ENCODE measurements around the gene E2F2. TPM values are rescaled to one million over a fixed set of nuclear protein-coding genes. Genes with fewer than 3 reads are reported as not detected.
A peak's percentile ranks its signal among the peaks of the same experiment; 100 is the strongest.

E2F2 gene
- total RNA-seq, 1 donor from 2014 or later = 2.9 TPM

GRCh38 chr1:23566304-23566703 is 35.3 kb upstream of the E2F2 start:
- peaks cover 29% of the 10 kb centered on the region for H3K4me1 ChIP-seq
- intact Hi-C loops (cut with DNase I) = no loop called here
- H3K4me3 ChIP-seq = no peak overlapping the region
- H3K27me3 ChIP-seq = no peaks in the 10 kb centered on the region
- TF ChIP-seq CTCF (IDR thresholded peaks at IDR 0.05) = no peak
- no peaks in the 10 kb centered on the region for H3K9me3 ChIP-seq
- no peak for DNase-seq (ENCODE audit: extremely low spot score in 2 of 2)
- H3K27ac ChIP-seq = no peak overlapping the region
- no peaks in the 10 kb centered on the region for H3K36me3 ChIP-seq

GRCh38 chr1:23565776-23566175 is 34.7 kb upstream of the E2F2 start:
- no peak for TF ChIP-seq CTCF (IDR thresholded peaks at IDR 0.05)
- TF ChIP-seq POLR2A (IDR thresholded peaks at IDR 0.05) = no peak
- no peak for TF ChIP-seq POLR2AphosphoS5 (IDR thresholded peaks at IDR 0.05; ENCODE audit: insufficient read depth in 1 of 2, low read depth in 1 of 2)
- H3K27me3 ChIP-seq = no peaks in the 10 kb centered on the region
- no peaks in the 10 kb centered on the region for H3K9me3 ChIP-seq
- intact Hi-C loops (cut with DNase I) = no loop called here
- no peaks in the 10 kb centered on the region for H3K36me3 ChIP-seq
- no peak for DNase-seq (ENCODE audit: extremely low spot score in 2 of 2)
- H3K4me1 ChIP-seq = peaks cover 35% of the 10 kb centered on the region
- no peak overlapping the region for H3K27ac ChIP-seq
- H3K4me3 ChIP-seq = no peak overlapping the region

- Histone ChIP-seq H3K4me3 (no peak overlapping the region), H3K9me3 (no peaks in the 10 kb centered on the region), H3K27me3 (no peaks in the 10 kb centered on the region), H3K36me3 (no peaks in the 10 kb centered on the region), H3K4me1 (peaks cover 46% of the 10 kb centered on the region), H3K27ac (peak overlapping the region; percentile 86)
- DNase-seq (ENCODE audit: extremely low spot score in 2 of 2) = no peak
- intact Hi-C loops (cut with DNase I) = no loop called here
- TF ChIP-seq CTCF (IDR thresholded peaks at IDR 0.05) = no peak
Measured at GRCh38 chr1:23564529-23565122, 33.6 kb upstream of the E2F2 start.

GRCh38 chr1:23563755-23564374 is 32.8 kb upstream of the E2F2 start:
- Histone ChIP-seq H3K36me3 (no peaks in the 10 kb centered on the region), H3K9me3 (no peaks in the 10 kb centered on the region), H3K4me3 (no peak overlapping the region), H3K4me1 (peaks cover 42% of the 10 kb centered on the region), H3K27ac (peak overlapping the region; percentile 86), H3K27me3 (no peaks in the 10 kb centered on the region)
- intact Hi-C loops (cut with DNase I) = no loop called here
- TF ChIP-seq POLR2A (IDR thresholded peaks at IDR 0.05) = no peak
- TF ChIP-seq POLR2AphosphoS5 (IDR thresholded peaks at IDR 0.05; ENCODE audit: insufficient read depth in 1 of 2, low read depth in 1 of 2) = no peak
- no peak for TF ChIP-seq CTCF (IDR thresholded peaks at IDR 0.05)
- DNase-seq (ENCODE audit: extremely low spot score in 2 of 2) = no peak

- Histone ChIP-seq H3K9me3 (no peaks in the 10 kb centered on the region), H3K27me3 (no peaks in the 10 kb centered on the region), H3K27ac (peak overlapping the region; percentile 86), H3K4me3 (no peak overlapping the region), H3K36me3 (no peaks in the 10 kb centered on the region), H3K4me1 (peaks cover 44% of the 10 kb centered on the region)
- no peak for TF ChIP-seq POLR2A (IDR thresholded peaks at IDR 0.05)
- no peak for TF ChIP-seq CTCF (IDR thresholded peaks at IDR 0.05)
- TF ChIP-seq POLR2AphosphoS5 (IDR thresholded peaks at IDR 0.05; ENCODE audit: insufficient read depth in 1 of 2, low read depth in 1 of 2) = no peak
- intact Hi-C loops (cut with DNase I) = no loop called here
- DNase-seq (ENCODE audit: extremely low spot score in 2 of 2) = no peak
Measured at GRCh38 chr1:23563003-23563402, 32.0 kb upstream of the E2F2 start.

Measured in vagina (tissue), 2 donors.